Measurements from ENCODE around the gene ATP12A.

DNA sequence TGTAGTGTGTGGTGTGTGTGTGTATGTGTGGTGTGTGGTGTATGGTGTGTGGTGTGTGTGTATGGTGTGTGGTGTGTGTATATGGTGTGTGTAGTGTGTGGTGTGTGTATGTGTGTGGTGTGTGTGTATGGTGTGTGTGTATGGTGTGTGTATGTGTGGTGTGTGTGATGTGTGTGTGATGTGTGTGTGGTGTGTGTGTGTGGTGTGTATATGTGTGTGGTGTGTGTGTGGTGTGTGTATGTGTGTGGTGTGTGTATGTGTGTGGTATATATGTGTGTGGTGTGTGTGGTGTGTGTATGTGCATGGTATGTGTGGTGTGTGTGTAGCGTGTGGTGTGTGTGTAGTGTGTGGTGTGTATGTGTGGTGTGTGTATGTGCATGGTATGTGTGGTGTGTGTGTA is 1.7 kb downstream of the ATP12A start:
- TF ChIP-seq POLR2AphosphoS5 (IDR thresholded peaks at IDR 0.05; ENCODE audit: borderline replicate concordance, low read depth, low read length) (no peak), EZH2 (IDR thresholded peaks at IDR 0.05) (no peak), FOXP2 (optimal IDR thresholded peaks at IDR 0.05; ENCODE audit: control extremely low read depth, extremely low read length, insufficient read depth) (no peak)
